SIG-M5 treated with dmso at 0.1 percent for 504 hours (cell line): ENCODE data around the gene DALRD3.
"Not testable (repeated sequence)": the region's sequence is repeated elsewhere in the genome, so short reads cannot be mapped to it uniquely, and the experiment has no call there.

Source experiments
- DNase-seq: peaks from one replicate; lab custom pipeline; 2025; ENCODE audit not compliant: unreplicated experiment; lab: John Stamatoyannopoulos, UW

Gene DALRD3

GRCh38 chr3:49021813-49022687, 3.7 kb upstream of the DALRD3 start, which contains the start of gene NDUFAF3:
Gene NDUFAF3 (plus strand): TSS chr3:49022121. CDS start chr3:49022145, 24 bp downstream.
- DNase-seq = peak; percentile 78

DNA sequence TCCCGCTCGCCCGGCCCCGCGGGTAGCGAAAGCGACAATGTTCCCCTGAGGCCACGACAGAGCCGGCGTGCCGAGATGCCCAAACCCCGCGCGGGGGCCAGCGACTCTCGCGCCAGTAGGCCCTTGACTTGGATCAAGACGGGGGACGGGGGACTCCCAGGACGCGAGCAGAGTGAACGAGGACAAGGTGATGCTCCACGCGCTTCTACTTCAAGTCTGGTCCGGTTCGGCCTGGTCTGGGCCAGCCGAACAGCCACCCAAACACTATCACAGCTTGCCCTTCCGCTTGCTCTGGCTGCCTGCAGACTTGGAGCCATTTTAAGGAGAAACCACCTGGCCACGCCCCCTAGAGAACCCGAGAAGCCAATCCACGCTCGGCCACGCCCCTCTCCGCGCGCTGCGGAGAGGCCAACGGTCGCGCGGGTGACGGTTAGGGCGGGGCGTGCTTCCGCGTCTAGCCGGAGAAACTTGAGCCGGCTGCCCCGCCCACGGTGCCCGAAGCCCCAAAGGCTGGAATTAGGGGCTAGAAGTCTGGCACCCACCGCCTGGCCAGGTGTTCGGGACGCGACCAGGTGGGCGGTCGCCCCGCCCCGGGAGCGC, 2.9 kb upstream of the DALRD3 start:
- DNase-seq = peak; percentile 95

- peak; percentile 72 for DNase-seq
Observed at GRCh38 chr3:49020330-49021212, 2.2 kb upstream of the DALRD3 start.

DNA sequence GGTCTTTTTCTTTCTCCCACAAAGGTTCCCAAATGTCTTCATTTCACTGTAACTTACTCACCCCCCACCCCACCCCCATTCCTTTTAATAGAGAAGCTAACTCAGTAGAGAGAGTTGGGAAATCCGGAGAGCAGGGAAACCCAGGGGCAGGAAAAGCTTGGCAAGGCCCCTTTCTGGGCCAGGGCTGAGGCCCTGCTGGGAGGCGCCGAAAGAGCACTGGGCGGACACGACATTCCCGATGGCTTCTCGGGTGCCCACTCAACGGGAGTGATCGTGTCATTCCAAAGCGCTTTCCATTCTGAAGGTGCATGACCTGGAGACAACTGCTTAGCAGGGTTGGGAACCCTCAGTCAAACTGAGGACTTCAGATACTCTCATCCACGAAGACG, 1.6 kb upstream of the DALRD3 start:
- DNase-seq = peak; percentile 63

- peak; percentile 71 for DNase-seq
Observed at GRCh38 chr3:49018707-49019006, 277 bp upstream of the DALRD3 start.

DNA sequence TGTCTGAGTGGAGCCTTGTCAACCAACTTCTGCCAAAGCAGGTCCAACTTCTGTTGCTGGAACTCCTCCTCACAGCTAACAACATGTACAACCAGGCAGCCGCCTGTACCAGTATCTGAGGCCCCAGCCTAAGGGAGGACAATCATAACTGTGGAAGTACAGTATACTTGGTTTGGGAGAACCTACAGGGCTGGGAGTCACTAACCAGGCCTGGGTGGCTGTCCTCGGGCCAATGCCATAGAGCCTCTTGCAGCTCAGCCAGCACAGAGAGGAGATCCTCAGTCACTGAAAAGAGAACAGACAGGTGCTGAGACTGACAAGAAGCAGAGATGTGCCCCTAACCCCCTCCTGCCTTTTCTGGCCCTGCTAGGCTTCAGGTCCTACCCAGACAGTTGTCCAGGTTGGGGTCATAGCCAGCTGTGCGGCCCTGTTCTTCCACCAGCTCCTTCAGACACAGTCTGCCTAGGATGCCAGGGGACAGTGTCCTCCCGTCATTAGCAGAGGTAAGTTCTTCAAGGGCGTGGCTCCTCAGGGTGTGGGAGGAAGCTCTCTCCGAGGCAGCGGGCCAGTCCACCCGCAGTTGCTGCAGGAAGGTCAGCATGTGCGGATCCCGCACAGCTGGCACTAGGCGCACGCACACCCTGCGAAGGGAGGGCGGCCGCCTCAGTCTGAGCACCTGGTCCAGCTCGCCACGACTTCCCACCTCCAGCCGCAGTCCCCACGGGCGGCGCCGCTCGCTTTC, 980 bp downstream of the DALRD3 start:
- DNase-seq = peak; percentile 47

- DNase-seq = no peak
Observed at GRCh38 chr3:49016414-49017228, 1.8 kb downstream of the DALRD3 start.

- no peak for DNase-seq
Observed at GRCh38 chr3:49015765-49016164, 2.6 kb downstream of the DALRD3 start.

DNA sequence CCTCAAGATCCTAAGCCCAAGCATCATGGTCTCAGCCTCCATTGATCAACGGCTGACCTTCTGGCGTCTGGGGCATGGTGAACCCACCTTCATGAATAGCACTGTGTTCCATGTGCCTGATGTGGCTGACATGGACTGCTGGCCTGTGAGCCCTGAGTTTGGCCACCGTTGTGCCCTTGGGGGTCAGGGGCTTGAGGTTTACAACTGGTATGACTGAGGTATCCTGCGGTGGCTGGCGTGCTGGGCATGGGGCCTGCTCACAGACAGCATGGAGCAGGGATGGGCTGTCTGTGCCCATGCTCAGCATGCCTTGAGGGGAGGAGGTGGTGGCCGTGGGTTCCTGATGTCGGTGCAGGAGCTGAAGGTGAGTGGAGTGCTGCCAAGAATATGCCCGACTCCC, 3.3 kb downstream of the DALRD3 start:
- no peak for DNase-seq

- DNase-seq = peak; percentile 30
Observed at GRCh38 chr3:49013738-49014660, 4.4 kb downstream of the DALRD3 start.

DNA sequence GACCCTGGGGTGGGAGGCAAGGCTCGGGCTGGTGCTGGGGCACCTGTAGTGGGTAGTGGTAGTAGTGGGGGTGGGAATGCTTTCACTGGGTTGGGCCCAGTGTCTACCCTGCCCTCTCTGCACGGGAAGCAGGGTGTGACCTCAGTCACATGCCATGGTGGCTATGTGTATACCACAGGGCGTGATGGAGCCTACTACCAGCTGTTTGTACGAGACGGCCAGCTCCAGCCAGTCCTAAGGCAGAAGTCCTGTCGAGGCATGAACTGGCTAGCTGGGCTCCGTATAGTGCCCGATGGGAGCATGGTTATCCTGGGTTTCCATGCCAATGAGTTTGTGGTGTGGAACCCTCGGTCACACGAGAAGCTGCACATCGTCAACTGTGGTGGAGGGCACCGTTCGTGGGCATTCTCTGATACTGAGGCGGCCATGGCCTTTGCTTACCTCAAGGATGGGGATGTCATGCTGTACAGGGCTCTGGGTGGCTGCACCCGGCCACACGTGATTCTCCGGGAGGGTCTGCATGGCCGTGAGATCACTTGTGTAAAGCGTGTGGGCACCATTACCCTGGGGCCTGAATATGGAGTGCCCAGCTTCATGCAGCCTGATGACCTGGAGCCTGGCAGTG, 5.2 kb downstream of the DALRD3 start:
- DNase-seq = no peak

- DNase-seq = no peak
Observed at GRCh38 chr3:49012441-49013017, 5.9 kb downstream of the DALRD3 start.

DNA sequence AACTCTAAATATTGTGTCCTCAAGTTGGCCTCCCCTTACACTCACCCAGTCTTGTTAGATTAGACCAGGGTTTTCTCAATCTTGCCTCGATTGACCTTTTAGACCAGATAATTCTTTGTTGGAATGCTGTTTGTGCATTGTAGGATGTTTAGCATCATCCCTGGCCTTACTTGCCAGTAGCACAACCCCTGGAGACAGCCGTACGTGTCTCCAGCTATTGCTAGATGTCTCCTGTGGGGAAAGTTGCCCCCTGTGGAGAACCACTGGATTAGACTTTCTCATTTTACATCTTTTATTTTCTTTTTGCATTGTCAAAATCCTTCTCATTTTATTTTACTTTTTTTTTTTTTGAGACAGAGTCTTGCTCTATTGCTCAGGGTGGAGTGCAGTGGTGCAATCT, 9.0 kb downstream of the DALRD3 start:
- DNase-seq = no peak

DNA sequence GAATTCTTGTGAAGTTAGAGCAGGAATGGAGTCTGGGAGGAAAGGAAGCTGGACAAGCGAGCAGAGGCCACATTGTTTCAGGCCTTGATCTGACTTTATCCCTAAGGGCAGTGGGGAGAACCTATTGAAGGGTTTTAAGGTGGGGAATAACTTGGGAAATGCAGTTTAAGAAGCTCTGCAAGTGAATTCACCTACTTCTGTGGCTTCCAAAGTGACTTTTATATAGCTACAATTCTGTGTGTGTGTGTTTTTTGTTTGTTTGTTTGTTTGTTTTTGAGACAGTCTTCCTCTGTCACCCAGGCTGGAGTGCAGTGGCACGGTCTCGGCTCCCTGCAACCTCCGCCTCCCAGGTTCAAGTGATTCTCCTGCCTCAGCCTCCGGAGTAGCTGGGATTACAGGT, 9.8 kb downstream of the DALRD3 start:
- not testable (repeated sequence) for DNase-seq

DNA sequence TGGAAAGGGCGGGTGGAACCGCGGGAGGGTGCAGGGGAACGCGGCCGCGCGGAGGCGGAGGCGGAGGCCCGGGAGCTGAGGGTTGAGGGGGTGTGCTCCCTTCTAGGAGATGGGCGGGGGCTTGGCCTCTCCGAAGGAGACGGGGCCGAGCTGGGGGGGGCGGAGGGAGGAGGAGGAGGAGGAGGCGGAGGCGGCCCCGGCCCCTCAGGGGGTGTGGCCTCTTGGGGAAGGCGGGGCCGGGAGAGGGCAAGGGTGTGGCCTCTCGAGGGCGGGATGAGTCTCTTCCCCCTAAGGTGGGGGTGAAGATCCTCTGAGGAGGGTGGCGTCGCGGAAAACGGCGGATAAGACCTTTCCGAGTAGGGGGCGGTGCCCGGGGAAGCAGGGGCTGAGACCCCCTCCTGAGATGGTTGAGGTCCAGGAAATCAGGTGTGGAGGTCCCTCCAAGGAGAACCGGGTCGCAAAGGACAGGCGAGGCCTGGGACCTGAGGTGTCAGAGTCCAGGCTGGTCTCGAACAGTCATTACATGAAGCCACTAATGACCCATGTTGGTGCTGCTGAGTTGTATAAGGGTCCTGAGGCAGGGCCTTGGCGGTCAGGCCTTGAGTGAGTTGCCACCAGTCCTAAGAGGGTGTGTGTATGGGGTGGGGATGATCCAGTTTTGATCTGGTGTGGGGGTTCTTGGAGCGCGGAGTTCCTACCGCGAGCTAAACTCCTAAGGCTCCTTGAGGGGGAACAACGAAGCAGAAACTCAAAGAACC, 10.4 kb downstream of the DALRD3 start:
- peak; percentile 89 for DNase-seq

GRCh38 chr3:49007068-49007770, 11.2 kb downstream of the DALRD3 start, which contains the start of gene WDR6:
Gene WDR6 (plus strand): TSS chr3:49007391. CDS start chr3:49007432, 41 bp downstream.
- peak; percentile 98 for DNase-seq
